OCI-LY7 (cell line): Measurements from ENCODE around the gene C20orf204. TPM values are rescaled to one million over a fixed set of nuclear protein-coding genes. Genes with fewer than 3 reads are reported as not detected.

ENCODE experiments used
- BruUV-seq: library from RNA; stranded (reverse); fragments of 400-500 nt; replicated peaks from 2 replicates; lab custom pipeline; 2021; lab: Mats Ljungman, UMichigan
- CTCF ChIA-PET: fragments of 300-600 bp; sonication (Branson Sonifier 250); formaldehyde crosslinking; loops from one replicate; lab custom pipeline; 2022; ENCODE audit warnings: antibody characterized with exemption; ENCODE audit not compliant: unreplicated experiment; lab: Charles Lee
- POLR2A ChIA-PET: fragments of 300-600 bp; sonication (Branson Sonifier 250); formaldehyde crosslinking; loops from one replicate; lab custom pipeline; 2022; ENCODE audit warnings: antibody characterized with exemption; lab: Charles Lee
- DNase-seq: peaks from one replicate; pipeline ENCODE4 v3.0.0-alpha.2; 2015; ENCODE audit warnings: low spot score
- H2AFZ ChIP-seq: fragments of 200-600 bp; sonication (generic), shearing (Covaris generic); 2 replicates; pipeline ENCODE4 v1.6.1; 2014; ENCODE audit warnings: mild to moderate bottlenecking, antibody characterized with exemption, low read length, moderate library complexity
- H3K27ac ChIP-seq: fragments of 200-600 bp; sonication (generic); 2 replicates; pipeline ENCODE4 v1.5.1; 2014; ENCODE audit warnings: mixed run types, low read depth, mild to moderate bottlenecking, moderate library complexity, low read length, inconsistent platforms; ENCODE audit not compliant: poor library complexity, severe bottlenecking
- H3K36me3 ChIP-seq: fragments of 200-600 bp; sonication (generic); 2 replicates; pipeline ENCODE4 v1.6.1; 2014; ENCODE audit warnings: mild to moderate bottlenecking, antibody characterized with exemption, low read length, moderate library complexity, mixed read lengths; ENCODE audit not compliant: insufficient read depth
- H3K4me1 ChIP-seq: fragments of 200-600 bp; sonication (generic); 2 replicates; pipeline ENCODE4 v1.5.1; 2014; ENCODE audit warnings: mild to moderate bottlenecking, low read length; ENCODE audit not compliant: insufficient read depth, poor library complexity, severe bottlenecking
- H3K4me2 ChIP-seq: fragments of 200-600 bp; sonication (generic); 2 replicates; pipeline ENCODE4 v1.6.1; 2014; ENCODE audit warnings: mild to moderate bottlenecking, low read length
- H3K4me3 ChIP-seq: fragments of 200-600 bp; sonication (generic); 2 replicates; pipeline ENCODE4 v1.5.1; 2014; ENCODE audit warnings: mild to moderate bottlenecking, low read depth, low read length; ENCODE audit not compliant: poor library complexity, severe bottlenecking
- H3K79me2 ChIP-seq: fragments of 200-600 bp; sonication (generic); 2 replicates; pipeline ENCODE4 v1.6.1; 2016; ENCODE audit warnings: low read depth, mild to moderate bottlenecking, low read length, moderate library complexity, mixed read lengths; ENCODE audit not compliant: insufficient read depth
- H3K9me2 ChIP-seq: fragments of 200-600 bp; sonication (generic); 2 replicates; pipeline ENCODE4 v1.6.1; 2016; ENCODE audit warnings: mild to moderate bottlenecking, low read length, mixed read lengths; ENCODE audit not compliant: insufficient read depth
- H3K9me3 ChIP-seq: fragments of 200-600 bp; sonication (generic); 2 replicates; pipeline ENCODE4 v1.6.1; 2014; ENCODE audit warnings: mild to moderate bottlenecking, mixed run types, low read length, mixed read lengths
- H4K20me1 ChIP-seq: fragments of 200-600 bp; sonication (generic); 2 replicates; pipeline ENCODE4 v1.6.1; 2014; ENCODE audit warnings: mild to moderate bottlenecking, antibody characterized with exemption, low read length, moderate library complexity, mixed read lengths; ENCODE audit not compliant: insufficient read depth
- EZH2phosphoT487 ChIP-seq: fragments of 200-600 bp; sonication (generic); IDR thresholded peaks from 2 replicates; pipeline ENCODE4 v1.6.1; 2018; ENCODE audit warnings: low read depth, borderline replicate concordance, mild to moderate bottlenecking, mixed run types, antibody characterized with exemption, low read length, moderate library complexity, mixed read lengths
- intact Hi-C: fragments of 100-400 bp; cut with micrococcal nuclease; formaldehyde crosslinking; loops from one replicate; pipeline ENCODE4 v1.10.0; 2022; ENCODE audit not compliant: unreplicated experiment
- total RNA-seq, 2 experiments: library from RNA; depleted of rRNA in 1 of 2; stranded (reverse); fragments of >200 nt in 1 of 2; shearing (Covaris generic) in 1 of 2; gene quantifications; 2 replicates each; pipeline ENCODE4 v1.2.3, GENCODE V29; 2014 to 2022
- TF ChIP-seq, protein P1 (sequence below): fragments of 200-600 bp; sonication (generic); conservative IDR thresholded peaks from 2 replicates; pipeline ENCODE4 v1.5.1; 2014; ENCODE audit warnings: mild to moderate bottlenecking, antibody characterized with exemption, low read length, moderate library complexity, mixed read lengths

The C20orf204 gene
- total RNA-seq, 2 experiments from 2014 or later: 3.5 to 6.7 TPM

DNA sequence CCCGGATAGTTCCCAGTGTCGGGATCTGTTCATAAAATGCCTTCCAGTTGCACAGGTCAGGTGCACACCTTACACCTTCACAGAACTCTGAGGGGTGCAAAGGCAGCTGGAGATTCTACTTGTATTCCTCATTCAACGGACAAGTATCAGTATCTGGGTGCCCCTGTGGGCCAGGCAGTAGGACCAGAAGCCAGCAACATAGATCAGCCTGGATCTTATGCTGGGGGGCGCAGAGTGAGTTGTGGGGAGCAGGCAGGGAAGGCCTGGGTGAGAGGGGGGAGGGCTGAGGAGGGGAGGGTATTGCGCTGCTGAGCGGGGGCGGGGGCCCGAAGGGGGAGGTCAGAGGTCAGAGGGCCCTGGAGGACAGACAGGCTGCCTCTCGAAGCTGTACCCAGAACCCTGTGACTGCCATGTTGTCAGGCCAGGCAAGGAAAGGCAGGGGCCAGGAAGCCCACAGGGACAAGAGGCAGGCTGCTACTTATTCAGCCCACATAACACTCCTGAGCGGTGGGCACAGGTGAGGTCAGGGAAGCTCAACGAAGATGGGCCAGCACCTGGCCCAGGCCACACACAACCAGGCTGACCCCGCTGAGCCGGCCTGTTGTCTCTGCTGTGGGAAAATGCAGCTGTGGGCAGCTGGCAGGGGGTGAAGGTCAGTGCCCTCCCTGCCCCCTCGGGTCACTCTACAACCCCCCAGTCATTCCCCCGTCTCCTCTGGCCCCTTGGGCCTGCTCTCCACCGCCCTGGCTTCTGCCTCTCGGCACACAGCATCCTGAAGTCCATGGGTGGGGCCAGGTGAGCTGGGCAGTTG, 45.0 kb downstream of the C20orf204 start:
- intact Hi-C loops: no loop called here
- BruUV-seq: no TSS peak
- peaks cover 44% of the 10 kb centered on the region for H3K4me1 ChIP-seq

DNA sequence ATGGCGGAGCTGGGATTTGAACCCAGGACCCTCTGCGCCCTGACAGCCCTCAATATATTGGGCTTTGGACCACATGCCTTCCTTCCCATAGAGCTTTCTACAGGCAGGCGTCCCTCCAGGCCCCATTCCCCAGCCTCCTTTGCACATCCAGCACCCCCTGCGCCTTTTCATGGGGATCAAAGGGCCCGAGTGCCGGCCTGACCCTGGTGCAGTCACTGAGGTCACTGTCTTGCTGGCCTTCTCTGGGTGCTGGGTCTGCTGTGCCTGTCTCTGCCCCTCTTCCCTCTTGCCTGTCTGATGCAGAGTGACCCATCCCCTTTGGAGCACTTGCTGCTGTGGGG, 45.6 kb downstream of the C20orf204 start:
- Histone ChIP-seq H3K4me1 (peaks cover 38% of the 10 kb centered on the region), H3K4me2 (no peak overlapping the region), H3K36me3 (peaks cover under 1% of the 10 kb centered on the region; the same call in 1 of the 2 replicates), H3K79me2 (peaks cover 12% of the 10 kb centered on the region; the same call in 1 of the 2 replicates), H3K9me2 (no peaks in the 10 kb centered on the region), H3K4me3 (no peak overlapping the region), H2AFZ (no peak overlapping the region), H4K20me1 (no peaks in the 10 kb centered on the region), H3K9me3 (no peaks in the 10 kb centered on the region), H3K27ac (no peak overlapping the region)
- ChIA-PET POLR2A (no interaction called here), CTCF (interaction anchor here (0.5 kb wide), 1 partner anchor 39 kb away, joined by 4 read pairs; no protein-coding TSS in a partner anchor)
- TF ChIP-seq, protein P1, sequence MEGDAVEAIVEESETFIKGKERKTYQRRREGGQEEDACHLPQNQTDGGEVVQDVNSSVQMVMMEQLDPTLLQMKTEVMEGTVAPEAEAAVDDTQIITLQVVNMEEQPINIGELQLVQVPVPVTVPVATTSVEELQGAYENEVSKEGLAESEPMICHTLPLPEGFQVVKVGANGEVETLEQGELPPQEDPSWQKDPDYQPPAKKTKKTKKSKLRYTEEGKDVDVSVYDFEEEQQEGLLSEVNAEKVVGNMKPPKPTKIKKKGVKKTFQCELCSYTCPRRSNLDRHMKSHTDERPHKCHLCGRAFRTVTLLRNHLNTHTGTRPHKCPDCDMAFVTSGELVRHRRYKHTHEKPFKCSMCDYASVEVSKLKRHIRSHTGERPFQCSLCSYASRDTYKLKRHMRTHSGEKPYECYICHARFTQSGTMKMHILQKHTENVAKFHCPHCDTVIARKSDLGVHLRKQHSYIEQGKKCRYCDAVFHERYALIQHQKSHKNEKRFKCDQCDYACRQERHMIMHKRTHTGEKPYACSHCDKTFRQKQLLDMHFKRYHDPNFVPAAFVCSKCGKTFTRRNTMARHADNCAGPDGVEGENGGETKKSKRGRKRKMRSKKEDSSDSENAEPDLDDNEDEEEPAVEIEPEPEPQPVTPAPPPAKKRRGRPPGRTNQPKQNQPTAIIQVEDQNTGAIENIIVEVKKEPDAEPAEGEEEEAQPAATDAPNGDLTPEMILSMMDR: no peak
- no peak for TF ChIP-seq EZH2phosphoT487
- no peak for DNase-seq
- intact Hi-C loops: no loop called here
- no TSS peak for BruUV-seq

More for the DNA sequence above, 45.0 kb downstream of the C20orf204 start:
- peaks cover 13% of the 10 kb centered on the region; the same call in 1 of the 2 replicates for H3K79me2 ChIP-seq
- TF ChIP-seq, protein P1: no peak
- no peak for TF ChIP-seq EZH2phosphoT487
- DNase-seq: no peak
- H4K20me1 ChIP-seq: no peaks in the 10 kb centered on the region
- ChIA-PET CTCF (interaction anchor here (0.5 to 0.6 kb wide), 2 partner anchors 39 to 1474 kb away, joined by 4 read pairs; no protein-coding TSS in a partner anchor), POLR2A (no interaction called here)
- H3K27ac ChIP-seq: no peak overlapping the region
- H3K9me3 ChIP-seq: no peaks in the 10 kb centered on the region
- peaks cover 7% of the 10 kb centered on the region; the same call in 1 of the 2 replicates for H3K36me3 ChIP-seq
- H3K9me2 ChIP-seq: no peaks in the 10 kb centered on the region
- H3K4me2 ChIP-seq: peak overlapping the region; percentile 87
- H2AFZ ChIP-seq: no peak overlapping the region
- peak overlapping the region; percentile 76 for H3K4me3 ChIP-seq
